ACC112 (cell line): ENCODE data around the gene XCR1.

Experiments
- H2AFZ ChIP-seq: fragments of 200-600 bp; sonication (generic); one replicate; pipeline ENCODE4 v1.6.0; 2017; ENCODE audit warnings: antibody characterized with exemption, low read length; ENCODE audit not compliant: unreplicated experiment
- H3K27ac ChIP-seq: fragments of 200-600 bp; sonication (generic); 2 replicates; pipeline ENCODE4 v1.5.1; 2014; ENCODE audit warnings: low read depth, mild to moderate bottlenecking, antibody characterized with exemption, low read length, moderate library complexity
- H3K27me3 ChIP-seq: fragments of 200-600 bp; sonication (generic); 2 replicates; pipeline ENCODE4 v1.6.1; 2014; ENCODE audit warnings: mild to moderate bottlenecking, antibody characterized with exemption, low read length, moderate library complexity, mixed read lengths; ENCODE audit not compliant: insufficient read depth
- H3K36me3 ChIP-seq: fragments of 200-600 bp; sonication (generic); 2 replicates; pipeline ENCODE4 v1.6.1; 2016; ENCODE audit warnings: mild to moderate bottlenecking, antibody characterized with exemption, low read length, moderate library complexity, mixed read lengths; ENCODE audit not compliant: insufficient read depth
- H3K4me1 ChIP-seq: fragments of 200-600 bp; sonication (generic); one replicate; pipeline ENCODE4 v1.6.1; 2016; ENCODE audit warnings: low read length, mixed read lengths; ENCODE audit not compliant: insufficient read depth, unreplicated experiment, control insufficient read depth
- H3K4me3 ChIP-seq: fragments of 200-600 bp; sonication (generic); 2 replicates; pipeline ENCODE4 v1.5.1; 2014; ENCODE audit warnings: mild to moderate bottlenecking, low read depth, low read length
- H3K79me2 ChIP-seq: fragments of 200-600 bp; sonication (generic); one replicate; pipeline ENCODE4 v1.6.0; 2016; ENCODE audit warnings: low read length; ENCODE audit not compliant: control insufficient read depth, unreplicated experiment, insufficient read depth

Gene XCR1

GRCh38 chr3:45972534-45973402 lies 54.5 kb downstream of the XCR1 start:
- Histone ChIP-seq H3K27ac (peak overlapping the region; percentile 53), H2AFZ (no peak overlapping the region), H3K36me3 (peaks cover 12% of the 10 kb centered on the region)

GRCh38 chr3:45969953-45970352 lies 57.3 kb downstream of the XCR1 start:
- no peaks in the 10 kb centered on the region for H3K79me2 ChIP-seq
- no peak overlapping the region for H2AFZ ChIP-seq
- H3K4me1 ChIP-seq, result peaks cover 20% of the 10 kb centered on the region
- H3K4me3 ChIP-seq, result no peak overlapping the region
- H3K27me3 ChIP-seq, result no peaks in the 10 kb centered on the region
- H3K36me3 ChIP-seq, result peaks cover 16% of the 10 kb centered on the region
- H3K27ac ChIP-seq, result no peak overlapping the region

More at GRCh38 chr3:45972534-45973402, 54.5 kb downstream of the XCR1 start:
- Histone ChIP-seq H3K4me3 (peak overlapping the region; percentile 28), H3K4me1 (peaks cover 20% of the 10 kb centered on the region), H3K27me3 (no peaks in the 10 kb centered on the region), H3K79me2 (no peaks in the 10 kb centered on the region)

DNA sequence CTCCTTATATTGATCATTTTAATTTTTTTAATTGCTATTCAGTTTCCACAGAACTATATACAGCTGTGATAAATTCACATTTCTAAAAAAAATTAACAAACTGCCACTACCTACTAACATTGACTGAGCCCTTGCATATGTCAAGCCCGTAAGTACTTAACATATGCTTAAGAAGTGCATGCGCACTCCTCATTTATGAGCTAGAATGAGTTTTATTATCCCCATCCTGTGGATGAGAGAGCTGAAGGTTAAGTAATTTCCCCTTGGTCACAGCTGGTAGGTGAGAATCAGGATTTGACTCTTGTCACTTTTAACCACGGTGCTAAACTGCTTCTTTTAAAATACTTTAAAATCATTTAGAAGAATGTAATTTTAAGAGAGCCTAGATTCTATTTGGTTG lies 58.2 kb downstream of the XCR1 start:
- H3K36me3 ChIP-seq, result peaks cover 16% of the 10 kb centered on the region
- no peak overlapping the region for H2AFZ ChIP-seq
- H3K4me3 ChIP-seq, result no peak overlapping the region
- no peaks in the 10 kb centered on the region for H3K79me2 ChIP-seq
- no peaks in the 10 kb centered on the region for H3K27me3 ChIP-seq
- H3K27ac ChIP-seq, result no peak overlapping the region
- H3K4me1 ChIP-seq, result peaks cover 20% of the 10 kb centered on the region

DNA sequence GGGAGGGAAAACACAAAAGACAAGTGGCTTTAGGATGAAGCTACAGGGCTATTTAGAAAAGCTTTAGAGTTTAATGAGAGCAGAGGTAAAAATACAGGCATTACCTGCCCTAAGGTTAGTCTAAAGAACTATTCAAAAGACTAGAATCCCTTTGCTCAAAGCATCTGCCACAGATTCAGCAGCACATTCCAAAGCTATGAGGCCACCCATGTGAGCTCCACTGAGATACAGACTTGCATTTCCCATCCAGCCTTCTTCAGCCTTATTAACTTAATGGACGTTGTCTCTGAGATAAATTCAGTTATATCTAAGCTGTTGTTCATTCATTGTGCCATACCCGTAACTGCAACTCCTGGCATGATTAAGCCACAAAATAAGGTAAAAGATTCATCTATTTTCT lies 58.6 kb downstream of the XCR1 start:
- no peak overlapping the region for H3K27ac ChIP-seq

DNA sequence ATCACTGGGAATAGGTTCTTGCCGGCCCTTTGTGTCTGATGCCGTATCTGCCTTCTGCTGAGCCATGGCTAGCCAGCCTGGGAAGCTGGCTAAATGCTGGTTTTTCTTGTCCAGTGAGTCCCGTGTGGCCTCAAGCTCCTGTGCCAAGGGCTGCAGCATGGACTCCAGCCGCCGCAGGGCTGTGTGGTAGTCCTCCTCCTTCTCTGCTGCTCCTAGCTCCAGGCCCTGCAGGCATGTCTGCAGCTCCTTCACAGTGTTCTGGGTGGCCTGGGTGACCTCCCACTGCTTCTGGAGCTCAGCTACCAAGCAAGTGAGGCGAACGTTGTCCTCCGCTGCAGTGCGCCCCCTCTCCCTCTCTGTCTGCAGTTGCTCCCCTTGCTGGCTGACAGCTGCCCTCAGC lies 59.1 kb downstream of the XCR1 start:
- peaks cover 18% of the 10 kb centered on the region for H3K36me3 ChIP-seq
- peaks cover 15% of the 10 kb centered on the region for H3K4me1 ChIP-seq
- H3K27ac ChIP-seq, result no peak overlapping the region

More for the DNA sequence above, 58.6 kb downstream of the XCR1 start:
- no peaks in the 10 kb centered on the region for H3K27me3 ChIP-seq
- peaks cover 20% of the 10 kb centered on the region for H3K4me1 ChIP-seq
- peaks cover 16% of the 10 kb centered on the region for H3K36me3 ChIP-seq
- H3K79me2 ChIP-seq, result no peaks in the 10 kb centered on the region
- no peak overlapping the region for H3K4me3 ChIP-seq
- H2AFZ ChIP-seq, result no peak overlapping the region

GRCh38 chr3:45967724-45968123 lies 59.6 kb downstream of the XCR1 start:
- no peak overlapping the region for H3K27ac ChIP-seq

More for the DNA sequence above, 59.1 kb downstream of the XCR1 start:
- H3K79me2 ChIP-seq, result no peaks in the 10 kb centered on the region
- H3K4me3 ChIP-seq, result no peak overlapping the region
- no peak overlapping the region for H2AFZ ChIP-seq
- H3K27me3 ChIP-seq, result no peaks in the 10 kb centered on the region

More at GRCh38 chr3:45967724-45968123, 59.6 kb downstream of the XCR1 start:
- Histone ChIP-seq H3K4me1 (peaks cover 11% of the 10 kb centered on the region), H2AFZ (no peak overlapping the region), H3K4me3 (no peak overlapping the region), H3K36me3 (peaks cover 21% of the 10 kb centered on the region), H3K27me3 (no peaks in the 10 kb centered on the region), H3K79me2 (no peaks in the 10 kb centered on the region)
